C4-2B (cell line): ENCODE results near the gene ZNF718.
"Not testable (repeated sequence)": the region's sequence is repeated elsewhere in the genome, so short reads cannot be mapped to it uniquely, and the experiment has no call there.

ENCODE experiments used
- H3K27ac ChIP-seq: fragments of 450-650 bp; 2 replicates; pipeline ENCODE4 v1.5.1; 2017
- CTCF ChIP-seq: fragments of 450-650 bp; conservative IDR thresholded peaks from 2 replicates; pipeline ENCODE4 v1.5.1; 2017; ENCODE audit warnings: mild to moderate bottlenecking
- ZFX ChIP-seq: fragments of 450-650 bp; IDR thresholded peaks from 2 replicates; pipeline ENCODE4 v1.6.1; 2017

The ZNF718 gene

GRCh38 chr4:206054-206453, 81.8 kb downstream of the ZNF718 start:
- H3K27ac ChIP-seq, result no peak overlapping the region
- TF ChIP-seq CTCF, result no peak
- no peak for TF ChIP-seq ZFX

DNA sequence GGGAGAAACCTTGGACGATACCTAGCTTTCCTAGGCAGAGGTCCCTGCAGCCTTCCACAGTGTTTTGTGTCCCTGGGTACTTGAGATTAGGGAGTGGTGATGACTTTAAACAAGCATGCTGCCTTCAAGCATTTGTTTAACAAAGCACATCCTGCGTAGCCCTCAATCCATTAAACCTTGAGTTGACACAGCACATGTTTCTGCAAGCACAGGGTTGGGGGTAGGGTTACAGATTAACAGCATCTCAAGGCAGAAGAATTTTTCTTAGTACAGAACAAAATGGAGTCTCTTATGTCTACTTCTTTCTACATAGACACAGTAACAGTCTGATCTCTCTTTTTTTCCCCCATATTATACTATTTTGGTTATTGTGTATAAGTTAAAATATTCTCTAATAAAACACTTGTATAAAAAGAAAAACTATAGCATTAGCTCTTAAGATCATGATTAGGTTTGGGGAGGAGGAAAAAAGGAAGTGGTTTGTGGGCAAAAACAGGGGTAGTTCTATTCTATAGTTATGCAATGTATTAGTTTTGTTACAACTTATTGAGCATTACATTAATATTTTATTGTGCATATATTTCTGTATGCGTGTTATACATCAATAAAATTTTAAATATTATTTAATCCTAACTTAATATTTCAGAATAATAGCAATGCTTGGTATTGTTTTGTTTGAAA, 84.3 kb downstream of the ZNF718 start:
- not testable (repeated sequence) for H3K27ac ChIP-seq

- H3K27ac ChIP-seq, result no peak overlapping the region
- no peak for TF ChIP-seq CTCF
- TF ChIP-seq ZFX, result no peak
Observed at GRCh38 chr4:211033-211511, 86.8 kb downstream of the ZNF718 start.

- no peak overlapping the region for H3K27ac ChIP-seq
- TF ChIP-seq CTCF (no peak), ZFX (no peak)
Observed at GRCh38 chr4:212438-213188, 88.3 kb downstream of the ZNF718 start.

GRCh38 chr4:213189-213535, 88.9 kb downstream of the ZNF718 start:
- H3K27ac ChIP-seq, result not testable (repeated sequence)
